Measurements from ENCODE around the gene CCDC181.

The CCDC181 gene

GRCh38 chr1:169392406-169392805, 34.9 kb downstream of the CCDC181 start:
- no peak for DNase-seq

DNA sequence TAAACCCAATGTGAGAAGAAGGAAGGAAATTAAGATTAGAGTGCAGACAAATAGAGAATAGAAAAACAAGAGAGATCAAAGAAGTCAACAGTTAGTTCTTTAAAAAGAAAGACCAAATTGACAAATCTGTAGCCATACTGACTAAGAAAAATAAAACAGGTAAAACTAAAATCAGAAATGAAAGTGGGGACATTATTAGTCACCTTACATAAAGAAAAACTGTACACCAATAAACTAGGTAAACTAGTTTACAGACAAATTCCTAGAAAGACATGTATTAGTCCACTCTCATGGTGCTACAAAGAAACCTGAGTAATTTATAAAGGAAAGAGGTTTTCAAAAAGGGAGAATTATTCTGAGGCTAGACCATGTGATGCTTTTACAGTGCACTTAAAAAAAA, 37.0 kb downstream of the CCDC181 start:
- DNase-seq: no peak

GRCh38 chr1:169387399-169387798, 39.9 kb downstream of the CCDC181 start:
- DNase-seq: no peak

GRCh38 chr1:169383449-169383848, 43.8 kb downstream of the CCDC181 start:
- DNase-seq: no peak

DNA sequence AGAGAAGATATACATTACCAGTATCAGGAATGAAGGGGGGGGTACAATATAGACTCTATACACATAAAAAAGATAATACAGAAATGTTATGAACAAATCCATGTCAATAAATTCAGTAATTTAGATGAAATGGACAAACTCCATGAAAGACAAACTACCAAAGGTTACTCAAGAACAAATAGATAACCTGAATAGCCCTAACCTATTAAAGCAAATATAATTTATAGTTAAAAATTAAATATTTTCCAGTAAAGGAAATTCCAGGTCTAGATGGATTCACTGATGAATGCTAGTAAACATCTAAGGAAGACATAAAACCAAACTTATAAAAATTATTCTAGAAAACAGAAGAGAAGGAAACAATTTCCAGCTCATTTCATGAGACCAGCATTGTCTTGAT, 46.1 kb downstream of the CCDC181 start:
- DNase-seq: no peak

GRCh38 chr1:169371404-169371803, 55.9 kb downstream of the CCDC181 start:
- no peak for DNase-seq

- no peak for DNase-seq
Observed at GRCh38 chr1:169368406-169368769, 58.9 kb downstream of the CCDC181 start.

DNA sequence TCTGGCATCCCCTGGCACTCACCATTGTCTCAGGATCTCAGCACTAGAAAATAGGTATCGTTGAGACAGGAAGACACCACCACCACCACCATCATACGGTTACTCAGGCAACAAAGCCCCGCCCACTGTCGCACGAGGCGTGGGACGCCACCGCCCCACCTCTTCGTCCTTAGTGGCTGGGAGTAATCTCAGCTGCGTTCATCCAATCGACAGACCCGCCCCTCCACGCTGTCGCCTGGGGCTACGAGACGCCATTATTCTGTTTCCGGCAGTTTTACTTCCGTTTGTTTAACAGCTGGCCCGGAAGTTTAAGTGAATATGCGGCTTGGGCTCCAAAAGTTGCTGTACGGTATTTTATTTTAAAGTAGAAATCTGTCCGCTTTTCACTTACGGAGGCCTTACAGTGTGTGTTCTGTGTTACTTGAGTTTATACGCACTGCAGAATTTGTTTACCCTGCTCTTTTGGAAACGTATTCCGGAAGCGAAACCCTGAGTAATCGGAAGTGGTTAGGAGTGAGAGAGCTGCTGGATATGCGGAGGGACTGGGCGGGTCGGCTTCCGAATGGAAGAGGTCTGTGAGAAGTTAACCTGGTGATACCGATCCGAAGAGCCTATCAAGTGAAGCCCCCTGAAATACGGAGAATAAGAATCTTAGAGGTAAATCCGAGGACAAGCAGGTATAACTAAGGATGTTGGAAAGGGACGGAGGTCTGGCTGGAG, 59.4 kb downstream of the CCDC181 start, which contains the start of the genes BLZF1 and NME7:
Gene BLZF1, plus strand, starts transcription at position 510 of the 720 bp plus-strand sequence. CDS start 1,328 bp downstream, outside the sequence.
Gene NME7, minus strand, starts transcription at position 112 of the 720 bp plus-strand sequence. Its CDS starts 87 bp downstream, at position 25.
- DNase-seq: peak; percentile 100

GRCh38 chr1:169367096-169367685, 60.1 kb downstream of the CCDC181 start:
- DNase-seq: no peak

DNA sequence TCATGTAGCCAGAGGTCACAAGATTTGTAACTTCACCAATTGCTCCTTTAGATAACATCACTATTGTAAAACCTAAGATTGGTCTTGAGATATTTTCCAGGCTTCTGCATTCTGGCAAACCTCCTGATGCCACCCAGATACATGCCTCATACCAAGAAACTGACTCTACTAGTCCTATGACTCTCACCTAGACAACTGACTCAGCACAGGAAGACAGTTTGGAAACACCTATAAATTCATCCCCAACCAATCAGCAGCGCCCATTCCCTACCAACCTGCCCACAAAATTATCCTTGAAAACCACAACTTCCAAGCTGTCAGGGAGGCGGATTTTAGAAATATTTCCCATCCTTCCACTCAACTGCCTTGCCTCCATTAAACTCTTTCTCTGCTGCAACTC, 62.3 kb downstream of the CCDC181 start:
- no peak for DNase-seq

DNA sequence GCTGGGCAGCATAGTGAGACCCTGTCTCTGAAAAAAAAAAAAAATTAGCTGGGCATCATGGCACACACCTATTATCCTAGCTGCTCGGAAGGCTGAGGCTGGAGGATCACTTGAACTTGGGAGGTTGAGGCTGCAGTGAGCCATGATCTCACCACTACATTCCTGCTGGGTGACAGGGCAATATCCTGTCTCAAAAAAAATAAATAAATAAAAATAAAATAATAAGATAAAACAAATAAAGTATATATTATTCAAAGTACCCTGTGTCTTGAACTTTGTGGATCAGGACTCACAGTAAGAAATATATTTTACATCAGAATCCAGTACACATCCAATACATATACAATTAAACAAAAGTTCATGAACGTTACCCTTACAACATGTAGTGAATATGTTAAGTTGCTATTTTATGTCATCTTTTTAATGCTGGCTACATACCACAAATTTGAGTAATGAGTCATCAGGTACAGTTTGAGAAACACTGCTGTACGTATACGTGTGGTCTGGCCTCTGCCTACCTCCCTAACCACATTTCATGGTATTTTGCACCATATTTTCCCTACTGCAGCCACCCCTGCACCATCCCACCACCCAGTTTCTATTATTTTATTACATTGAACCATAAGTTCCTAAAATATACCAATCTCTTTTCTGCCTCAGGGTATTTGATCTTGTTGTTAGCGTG, 64.1 kb downstream of the CCDC181 start:
- DNase-seq: no peak

DNA sequence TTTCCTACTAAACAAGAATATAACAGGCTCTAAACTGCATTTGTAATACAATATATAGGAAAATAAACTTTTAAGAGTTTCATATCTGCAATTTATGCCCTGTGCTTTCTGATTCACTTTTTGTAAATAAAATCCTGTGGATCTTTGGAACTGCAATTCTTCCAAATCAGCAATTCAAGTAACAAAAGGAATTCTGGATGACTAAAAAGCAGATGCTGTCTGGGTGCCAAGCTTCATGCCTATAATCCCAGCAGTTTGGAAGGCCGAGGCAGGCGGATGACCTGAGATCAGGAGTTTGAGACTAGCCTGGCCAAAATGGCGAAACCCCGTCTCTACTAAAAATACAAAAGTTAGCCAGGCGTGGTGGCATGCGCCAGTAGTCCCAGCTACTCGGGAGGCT, 66.0 kb downstream of the CCDC181 start:
- no peak for DNase-seq

- no peak for DNase-seq
Observed at GRCh38 chr1:169360415-169360814, 66.9 kb downstream of the CCDC181 start.

GRCh38 chr1:169348383-169349036, 78.8 kb downstream of the CCDC181 start:
- DNase-seq: no peak

GRCh38 chr1:169347688-169348382, 79.4 kb downstream of the CCDC181 start:
- no peak for DNase-seq

DNA sequence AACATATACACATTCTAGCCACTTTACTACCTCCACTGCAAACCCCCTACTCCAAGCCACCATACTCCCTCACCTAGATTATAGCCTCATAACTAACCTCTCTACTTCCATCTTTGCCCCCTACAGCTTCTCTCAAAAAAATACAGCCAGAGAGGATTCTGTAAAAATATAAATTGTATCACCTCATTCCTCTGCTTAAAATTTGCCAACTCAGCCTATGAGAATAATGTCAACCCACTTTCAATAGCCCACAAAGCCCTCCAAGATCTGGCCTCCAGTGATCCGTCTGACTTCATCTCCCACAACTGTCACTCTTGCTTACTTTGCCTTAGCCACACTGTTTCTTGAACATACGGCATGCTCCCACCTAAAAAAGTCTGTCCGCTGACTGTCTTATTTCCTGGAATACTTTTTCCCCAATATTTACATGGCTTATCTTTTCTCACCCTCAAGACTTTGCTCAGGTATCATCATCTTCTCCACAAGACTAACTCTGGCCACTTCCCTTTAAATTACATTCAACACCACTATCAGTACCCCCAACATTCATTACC, 81.2 kb downstream of the CCDC181 start:
- no peak for DNase-seq

DNA sequence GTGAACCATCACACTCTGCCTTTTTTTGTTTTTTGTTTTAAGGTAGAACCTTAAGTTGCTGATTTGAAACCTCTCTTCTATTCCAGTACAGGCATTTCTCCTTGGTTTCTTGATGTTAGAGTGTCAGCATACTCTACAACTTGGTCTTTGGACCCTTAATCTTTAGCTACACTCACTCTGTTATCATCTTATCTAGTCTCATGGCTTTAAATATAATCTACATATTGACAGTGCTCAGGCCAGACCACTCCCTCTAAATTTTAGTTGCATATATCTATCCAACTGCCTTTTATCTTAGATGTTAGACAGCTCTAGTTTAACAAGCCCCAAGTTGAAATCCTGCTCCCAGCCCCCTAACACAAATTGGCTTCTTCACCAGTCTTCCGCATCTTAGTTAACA, 81.8 kb downstream of the CCDC181 start:
- DNase-seq: no peak

Measured in GOT3 (cell line).